Measurements from ENCODE around the gene ERBIN.
"Not testable (repeated sequence)": the region's sequence is repeated elsewhere in the genome, so short reads cannot be mapped to it uniquely, and the experiment has no call there.

Gene ERBIN

DNA sequence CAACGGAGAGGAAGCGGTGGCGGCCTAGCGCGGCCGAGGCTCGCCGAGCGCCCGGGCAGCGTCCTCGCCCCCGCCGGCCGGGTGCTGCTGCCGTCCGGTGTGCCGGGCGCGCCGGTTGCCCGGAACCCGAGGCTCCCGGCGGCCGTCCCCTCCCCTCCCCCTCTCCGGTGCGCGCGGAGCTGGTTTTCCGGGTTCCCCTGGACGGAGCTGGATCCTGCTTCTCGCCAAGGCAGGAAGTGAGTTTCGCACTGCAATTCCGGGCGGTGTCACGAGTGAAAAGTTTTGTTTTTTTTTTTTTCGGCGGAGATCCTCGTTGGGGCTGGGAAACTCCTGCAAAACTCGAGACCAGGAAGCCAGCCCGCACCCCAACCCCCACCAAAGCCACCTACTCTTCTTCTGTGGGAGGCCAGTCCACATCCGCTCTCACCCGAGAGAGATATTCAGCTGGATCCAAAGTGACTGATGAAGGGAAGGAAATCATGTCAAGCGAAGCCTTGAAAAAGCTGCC lies at the start of gene ERBIN:
TSS of gene ERBIN (plus strand) at position 300 of the 508 bp plus-strand sequence. CDS start 66,144 bp downstream, outside the sequence.
- H3K4me3 ChIP-seq (ENCODE audit: low read length): peak within 1 kb of the TSS; percentile 99
- TF ChIP-seq ZNF274 (IDR thresholded peaks at IDR 0.05; ENCODE audit: low read depth, low read length): no peak

- TF ChIP-seq ZNF274 (IDR thresholded peaks at IDR 0.05; ENCODE audit: low read depth, low read length): no peak
- H3K4me3 ChIP-seq (ENCODE audit: low read length): no peak overlapping the region
Observed at GRCh38 chr5:65876970-65877369, 49.4 kb upstream of the ERBIN start.

GRCh38 chr5:65879668-65880256 lies 46.6 kb upstream of the ERBIN start:
- not testable (repeated sequence) for H3K4me3 ChIP-seq (ENCODE audit: low read length)

DNA sequence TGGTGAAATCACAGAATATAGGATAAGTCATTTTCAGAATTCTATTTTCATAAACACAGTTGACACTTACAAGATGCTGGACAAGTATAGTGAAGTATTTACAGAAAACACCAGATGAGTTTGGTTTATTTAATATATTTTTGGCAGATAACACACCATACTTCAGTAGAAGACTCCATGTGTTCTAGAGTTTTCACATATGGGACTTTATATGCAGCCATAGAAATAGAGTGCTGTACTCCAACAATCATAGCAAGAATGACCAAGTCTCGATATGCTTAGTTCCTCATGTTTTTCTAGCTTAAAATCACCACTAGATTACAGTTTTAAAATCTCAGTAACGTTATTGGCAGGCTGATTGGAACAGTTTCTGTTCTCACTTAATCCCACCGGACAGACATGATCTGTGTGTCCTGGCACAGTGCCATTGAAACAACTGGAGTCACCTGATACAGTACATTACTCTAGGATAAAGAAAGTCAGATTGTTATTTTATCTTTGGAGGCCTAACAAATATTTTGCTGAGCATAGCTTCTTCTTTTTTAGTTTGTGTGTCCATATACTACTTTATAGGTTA lies 45.8 kb upstream of the ERBIN start:
- H3K4me3 ChIP-seq (ENCODE audit: low read length): no peak overlapping the region
- TF ChIP-seq ZNF274 (IDR thresholded peaks at IDR 0.05; ENCODE audit: low read depth, low read length): no peak

DNA sequence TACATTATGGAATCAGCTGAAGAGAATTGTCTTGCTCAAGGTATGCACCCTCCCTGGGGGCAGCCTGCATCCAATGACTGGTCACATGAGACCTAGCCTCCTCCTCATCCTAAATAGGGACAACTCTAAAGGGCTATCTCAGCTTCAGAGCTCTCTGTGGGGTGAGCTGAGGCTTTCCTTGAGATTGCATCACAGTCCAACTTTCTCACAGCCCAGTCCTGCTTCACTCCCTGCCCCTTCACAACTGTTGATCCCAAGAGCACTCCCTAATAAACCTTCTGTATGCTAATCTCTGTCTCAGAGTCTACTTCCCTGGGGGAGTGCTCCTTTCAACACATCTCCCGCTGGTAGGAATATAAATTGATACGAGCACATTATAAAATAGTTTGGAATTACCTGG lies 44.1 kb upstream of the ERBIN start:
- no peak overlapping the region for H3K4me3 ChIP-seq (ENCODE audit: low read length)
- TF ChIP-seq ZNF274 (IDR thresholded peaks at IDR 0.05; ENCODE audit: low read depth, low read length): no peak

DNA sequence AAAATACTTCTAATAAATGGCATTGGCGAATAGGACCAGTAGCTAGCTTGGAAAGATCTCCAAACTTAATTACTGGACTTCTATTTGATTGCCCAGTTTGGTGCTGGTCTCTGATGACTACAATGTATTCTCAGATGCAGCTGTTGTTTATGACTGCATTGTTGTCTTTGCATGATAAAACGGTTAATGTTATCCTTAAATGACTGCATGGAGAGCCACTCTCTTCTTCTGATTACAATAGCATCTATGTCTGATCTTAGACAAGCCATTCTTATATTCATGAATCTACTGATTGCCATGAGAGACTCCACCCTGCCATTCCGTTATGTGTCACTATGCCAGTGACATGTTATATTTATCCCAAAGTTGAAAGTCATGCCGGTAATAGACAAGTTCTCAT lies 42.9 kb upstream of the ERBIN start:
- no peak overlapping the region for H3K4me3 ChIP-seq (ENCODE audit: low read length)
- no peak for TF ChIP-seq ZNF274 (IDR thresholded peaks at IDR 0.05; ENCODE audit: low read depth, low read length)

DNA sequence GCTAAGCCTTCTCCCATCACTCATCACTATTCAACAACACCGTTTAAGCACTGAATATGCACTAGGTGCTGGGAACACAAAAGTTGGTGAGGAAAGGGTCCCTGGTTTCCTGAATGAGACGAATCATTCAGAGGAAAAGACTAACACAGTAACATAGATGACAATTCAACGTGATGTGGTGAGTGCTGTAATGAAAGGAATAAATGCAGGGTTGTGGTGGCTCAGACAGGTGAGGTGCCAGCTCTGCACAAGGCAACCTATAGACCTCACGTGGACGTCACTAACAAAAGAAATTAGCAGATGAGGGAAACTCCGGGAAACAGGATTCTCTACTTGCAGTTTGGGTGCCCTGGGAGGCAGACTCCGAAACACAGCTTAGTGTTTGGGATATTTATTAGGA lies 40.0 kb upstream of the ERBIN start:
- no peak for TF ChIP-seq ZNF274 (IDR thresholded peaks at IDR 0.05; ENCODE audit: low read depth, low read length)
- no peak overlapping the region for H3K4me3 ChIP-seq (ENCODE audit: low read length)

DNA sequence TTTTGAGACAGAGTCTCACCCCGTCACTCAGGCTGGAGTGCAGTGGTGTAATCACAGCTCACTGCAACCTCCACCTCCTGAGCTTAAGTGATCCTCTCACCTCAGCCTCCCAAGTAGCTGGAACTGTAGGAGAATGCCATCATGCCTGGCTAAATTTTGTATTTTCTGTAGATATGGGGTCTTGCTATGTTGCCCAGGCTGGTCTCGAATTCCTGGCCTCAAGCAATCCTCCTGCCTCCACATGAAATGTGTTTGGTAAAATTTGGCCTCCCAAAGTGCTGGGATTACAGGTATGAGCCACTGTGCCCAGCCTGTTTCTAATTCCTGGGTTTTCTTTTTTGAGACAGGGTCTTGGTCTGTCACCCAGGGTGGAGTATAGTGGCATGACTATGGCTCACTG lies 34.4 kb upstream of the ERBIN start:
- H3K4me3 ChIP-seq (ENCODE audit: low read length): not testable (repeated sequence)

GRCh38 chr5:65892801-65893200 lies 33.6 kb upstream of the ERBIN start:
- no peak overlapping the region for H3K4me3 ChIP-seq (ENCODE audit: low read length)

DNA sequence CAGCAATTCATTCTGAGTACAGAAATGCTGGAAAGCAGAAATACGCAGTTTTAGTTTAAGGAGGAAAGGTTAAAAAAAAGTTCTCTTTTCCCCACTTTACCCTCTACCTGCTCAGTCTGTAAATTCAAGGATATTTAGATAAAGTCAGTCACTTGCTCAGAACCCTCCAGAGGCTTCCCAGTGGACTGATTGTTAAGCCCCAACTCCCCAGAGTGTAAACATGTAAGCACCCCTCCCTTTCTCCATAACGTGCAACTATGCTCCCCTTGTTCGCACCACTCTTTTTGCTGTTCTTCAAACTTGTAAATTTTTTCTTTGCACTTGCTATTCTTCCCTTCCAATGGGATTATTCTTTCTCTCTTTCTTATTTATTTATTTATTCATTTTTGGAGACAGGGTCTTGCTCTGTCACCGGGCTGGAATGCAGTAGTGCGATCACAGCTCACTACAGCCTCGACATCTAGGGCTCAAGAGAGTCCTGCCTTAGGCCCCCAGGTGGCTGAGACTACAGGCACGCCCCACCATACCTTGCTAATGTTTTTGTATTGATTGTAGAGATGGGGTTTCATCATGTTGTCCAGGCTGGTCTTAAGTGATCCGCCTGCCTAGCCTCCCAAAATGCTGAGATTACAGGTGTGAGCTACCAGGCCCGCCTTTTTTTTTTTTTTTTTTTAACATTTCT lies 32.5 kb upstream of the ERBIN start:
- no peak for TF ChIP-seq ZNF274 (IDR thresholded peaks at IDR 0.05; ENCODE audit: low read depth, low read length)
- no peak overlapping the region for H3K4me3 ChIP-seq (ENCODE audit: low read length)

More at GRCh38 chr5:65892801-65893200, 33.6 kb upstream of the ERBIN start:
- TF ChIP-seq ZNF274 (IDR thresholded peaks at IDR 0.05; ENCODE audit: low read depth, low read length): no peak

GRCh38 chr5:65895891-65896290 lies 30.5 kb upstream of the ERBIN start:
- no peak overlapping the region for H3K4me3 ChIP-seq (ENCODE audit: low read length)
- TF ChIP-seq ZNF274 (IDR thresholded peaks at IDR 0.05; ENCODE audit: low read depth, low read length): no peak

DNA sequence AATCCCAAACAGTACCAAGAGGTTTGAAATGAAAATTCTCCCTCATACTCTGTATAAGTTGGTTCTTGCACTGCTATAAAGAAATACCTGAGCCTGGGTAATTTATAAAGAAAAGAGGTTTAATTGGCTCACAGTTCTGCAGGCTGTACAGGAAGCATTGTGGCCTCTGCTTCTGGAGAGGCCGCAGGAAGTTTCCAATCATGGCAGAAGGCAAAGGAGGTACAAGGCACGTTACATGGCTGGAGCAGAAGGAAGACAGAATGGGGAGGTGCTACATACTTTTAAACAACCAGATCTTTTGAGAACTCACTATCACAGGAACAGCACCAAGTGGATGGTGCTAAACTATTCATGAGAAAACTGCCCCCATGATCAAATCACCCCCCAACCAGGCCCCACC lies 25.6 kb upstream of the ERBIN start:
- no peak for TF ChIP-seq ZNF274 (IDR thresholded peaks at IDR 0.05; ENCODE audit: low read depth, low read length)

GRCh38 chr5:65902104-65902503 lies 24.3 kb upstream of the ERBIN start:
- H3K4me3 ChIP-seq (ENCODE audit: low read length): no peak overlapping the region
- no peak for TF ChIP-seq ZNF274 (IDR thresholded peaks at IDR 0.05; ENCODE audit: low read depth, low read length)

More for the DNA sequence above, 25.6 kb upstream of the ERBIN start:
- H3K4me3 ChIP-seq (ENCODE audit: low read length): no peak overlapping the region

DNA sequence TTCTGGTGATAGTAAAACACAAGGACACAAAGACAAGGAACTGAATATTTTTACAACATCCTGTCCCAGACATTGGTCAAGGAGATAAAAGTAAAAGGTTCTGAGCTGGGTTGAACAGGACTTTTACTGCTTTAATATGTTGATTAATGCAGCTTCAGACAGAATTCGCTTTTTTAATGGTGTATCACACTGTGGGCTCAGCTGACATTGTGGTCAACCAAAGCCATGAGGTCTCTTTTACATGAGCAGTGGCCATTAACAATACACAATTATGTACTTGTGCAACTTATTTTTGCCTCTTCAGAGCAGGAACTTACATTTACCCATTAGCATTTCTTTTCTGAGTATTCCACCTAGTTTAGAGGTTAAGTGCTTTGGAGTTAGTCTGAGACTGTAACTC lies 22.8 kb upstream of the ERBIN start:
- H3K4me3 ChIP-seq (ENCODE audit: low read length): no peak overlapping the region
- TF ChIP-seq ZNF274 (IDR thresholded peaks at IDR 0.05; ENCODE audit: low read depth, low read length): no peak

DNA sequence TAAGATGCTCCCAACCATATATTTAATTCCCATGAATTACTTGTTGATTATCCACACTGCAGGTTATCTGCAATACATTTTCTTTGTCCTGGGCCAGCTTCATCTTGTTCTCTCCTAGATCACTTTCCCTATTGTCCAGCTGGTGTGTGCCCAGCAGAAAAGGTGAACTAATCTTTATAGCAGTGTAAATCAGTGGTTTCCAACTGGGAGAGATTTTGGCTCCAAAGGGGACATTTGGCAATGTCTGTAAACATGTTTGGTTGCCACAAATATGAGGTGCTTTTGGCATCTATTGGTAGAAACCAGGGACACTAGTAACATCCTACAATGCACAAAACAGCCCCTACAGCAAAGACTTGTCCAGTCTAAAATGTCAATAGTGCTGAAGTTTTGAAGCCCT lies 20.1 kb upstream of the ERBIN start:
- TF ChIP-seq ZNF274 (IDR thresholded peaks at IDR 0.05; ENCODE audit: low read depth, low read length): no peak
- no peak overlapping the region for H3K4me3 ChIP-seq (ENCODE audit: low read length)
